ENCODE results near the gene VGLL3.

VGLL3 gene

GRCh38 chr3:87009271-87009670 lies 18.3 kb upstream of the VGLL3 start:
- Histone ChIP-seq H3K9me3 (ENCODE audit: control insufficient read depth, insufficient read depth, low read length) (no peaks in the 10 kb centered on the region), H3K4me2 (ENCODE audit: low read length) (no peak overlapping the region), H3K79me2 (ENCODE audit: control insufficient read depth, low read length) (no peaks in the 10 kb centered on the region), H3K9me2 (replicated peaks; ENCODE audit: control insufficient read depth, low read length) (no peaks in the 10 kb centered on the region), H3K36me3 (ENCODE audit: control insufficient read depth, low read length) (no peaks in the 10 kb centered on the region), H3K27ac (ENCODE audit: low read depth, low read length) (no peak overlapping the region), H4K20me1 (ENCODE audit: control insufficient read depth, insufficient read depth, low read depth, low read length) (no peaks in the 10 kb centered on the region), H3K4me1 (ENCODE audit: control insufficient read depth, low read length) (no peaks in the 10 kb centered on the region), H3K27me3 (ENCODE audit: control insufficient read depth, low read length) (no peaks in the 10 kb centered on the region), H3K4me3 (ENCODE audit: low read length) (no peak overlapping the region), H3F3A (ENCODE audit: control insufficient read depth, insufficient read depth) (no peaks in the 10 kb centered on the region)
- TF ChIP-seq CTCF (IDR thresholded peaks at IDR 0.05; ENCODE audit: low read depth, low read length, poor library complexity, severe bottlenecking) (no peak), EZH2phosphoT487 (IDR thresholded peaks at IDR 0.05; ENCODE audit: borderline replicate concordance, low read length) (no peak)

- Histone ChIP-seq H3K27me3 (ENCODE audit: control insufficient read depth, low read length) (no peaks in the 10 kb centered on the region), H3F3A (ENCODE audit: control insufficient read depth, insufficient read depth) (no peaks in the 10 kb centered on the region)
These were observed 16.0 kb upstream of the VGLL3 start for GRCh38 chr3:87006844-87007439.

GRCh38 chr3:87004883-87005282 lies 13.9 kb upstream of the VGLL3 start:
- H4K20me1 ChIP-seq (ENCODE audit: control insufficient read depth, insufficient read depth, low read depth, low read length) = no peaks in the 10 kb centered on the region
- H3K4me2 ChIP-seq (ENCODE audit: low read length) = no peak overlapping the region
- no peaks in the 10 kb centered on the region for H3K36me3 ChIP-seq (ENCODE audit: control insufficient read depth, low read length)
- no peaks in the 10 kb centered on the region for H3K79me2 ChIP-seq (ENCODE audit: control insufficient read depth, low read length)
- no peak for TF ChIP-seq EZH2phosphoT487 (IDR thresholded peaks at IDR 0.05; ENCODE audit: borderline replicate concordance, low read length)
- no peak for TF ChIP-seq CTCF (IDR thresholded peaks at IDR 0.05; ENCODE audit: low read depth, low read length, poor library complexity, severe bottlenecking)
- no peak overlapping the region for H3K27ac ChIP-seq (ENCODE audit: low read depth, low read length)
- H3K4me1 ChIP-seq (ENCODE audit: control insufficient read depth, low read length) = no peaks in the 10 kb centered on the region
- no peaks in the 10 kb centered on the region for H3K9me3 ChIP-seq (ENCODE audit: control insufficient read depth, insufficient read depth, low read length)
- no peaks in the 10 kb centered on the region for H3K9me2 ChIP-seq (replicated peaks; ENCODE audit: control insufficient read depth, low read length)
- H3F3A ChIP-seq (ENCODE audit: control insufficient read depth, insufficient read depth) = no peaks in the 10 kb centered on the region
- H3K27me3 ChIP-seq (ENCODE audit: control insufficient read depth, low read length) = no peaks in the 10 kb centered on the region
- H3K4me3 ChIP-seq (ENCODE audit: low read length) = no peak overlapping the region

More at GRCh38 chr3:87006844-87007439, 16.0 kb upstream of the VGLL3 start:
- Histone ChIP-seq H3K4me3 (ENCODE audit: low read length) (no peak overlapping the region), H3K27ac (ENCODE audit: low read depth, low read length) (no peak overlapping the region), H3K9me2 (replicated peaks; ENCODE audit: control insufficient read depth, low read length) (no peaks in the 10 kb centered on the region), H4K20me1 (ENCODE audit: control insufficient read depth, insufficient read depth, low read depth, low read length) (no peaks in the 10 kb centered on the region), H3K4me2 (ENCODE audit: low read length) (no peak overlapping the region), H3K4me1 (ENCODE audit: control insufficient read depth, low read length) (no peaks in the 10 kb centered on the region), H3K9me3 (ENCODE audit: control insufficient read depth, insufficient read depth, low read length) (no peaks in the 10 kb centered on the region), H3K79me2 (ENCODE audit: control insufficient read depth, low read length) (no peaks in the 10 kb centered on the region), H3K36me3 (ENCODE audit: control insufficient read depth, low read length) (no peaks in the 10 kb centered on the region)
- TF ChIP-seq EZH2phosphoT487 (IDR thresholded peaks at IDR 0.05; ENCODE audit: borderline replicate concordance, low read length) (no peak), CTCF (IDR thresholded peaks at IDR 0.05; ENCODE audit: low read depth, low read length, poor library complexity, severe bottlenecking) (no peak)
